ENCODE results near the gene ITPK1. TPM values are rescaled to one million over a fixed set of nuclear protein-coding genes. Genes with fewer than 3 reads are reported as not detected.

Gene ITPK1
- total RNA-seq, 1 donor, result 25.0 TPM

GRCh38 chr14:93072659-93073357 is 42.9 kb downstream of the ITPK1 start:
- Histone ChIP-seq H3K9me3 (ENCODE audit: low read depth, low read length) (no peaks in the 10 kb centered on the region), H3K4me1 (ENCODE audit: insufficient read depth, low read length) (peaks cover 27% of the 10 kb centered on the region), H2AFZ (ENCODE audit: low read length) (no peak overlapping the region), H3K4me3 (ENCODE audit: insufficient read depth, low read length) (no peak overlapping the region), H3K27me3 (ENCODE audit: insufficient read depth, low read length) (no peaks in the 10 kb centered on the region), H3K36me3 (ENCODE audit: insufficient read depth, low read length) (no peaks in the 10 kb centered on the region), H4K20me1 (ENCODE audit: insufficient read depth, low read length) (no peaks in the 10 kb centered on the region), H3K79me2 (ENCODE audit: insufficient read depth, low read length) (no peaks in the 10 kb centered on the region), H3K4me2 (ENCODE audit: insufficient read depth, low read length) (no peak overlapping the region), H3K27ac (ENCODE audit: low read depth, low read length) (no peak overlapping the region)
- DNase-seq (ENCODE audit: insufficient read length, low spot score, missing footprints), result no peak
- no peak for TF ChIP-seq CTCF (IDR thresholded peaks at IDR 0.05; ENCODE audit: extremely low read depth, low read depth, low read length)

GRCh38 chr14:93068711-93069110 is 47.0 kb downstream of the ITPK1 start:
- no peaks in the 10 kb centered on the region for H3K79me2 ChIP-seq (ENCODE audit: insufficient read depth, low read length)
- DNase-seq (ENCODE audit: insufficient read length, low spot score, missing footprints), result peak; percentile 39
- peaks cover 9% of the 10 kb centered on the region for H4K20me1 ChIP-seq (ENCODE audit: insufficient read depth, low read length)
- H3K4me1 ChIP-seq (ENCODE audit: insufficient read depth, low read length), result peaks cover 33% of the 10 kb centered on the region
- H3K27ac ChIP-seq (ENCODE audit: low read depth, low read length), result no peak overlapping the region
- no peaks in the 10 kb centered on the region for H3K36me3 ChIP-seq (ENCODE audit: insufficient read depth, low read length)
- H3K4me3 ChIP-seq (ENCODE audit: insufficient read depth, low read length), result no peak overlapping the region
- no peak overlapping the region for H2AFZ ChIP-seq (ENCODE audit: low read length)
- no peaks in the 10 kb centered on the region for H3K9me3 ChIP-seq (ENCODE audit: low read depth, low read length)
- TF ChIP-seq CTCF (IDR thresholded peaks at IDR 0.05; ENCODE audit: extremely low read depth, low read depth, low read length), result no peak
- H3K27me3 ChIP-seq (ENCODE audit: insufficient read depth, low read length), result no peaks in the 10 kb centered on the region
- no peak overlapping the region for H3K4me2 ChIP-seq (ENCODE audit: insufficient read depth, low read length)

GRCh38 chr14:93067088-93067487 is 48.6 kb downstream of the ITPK1 start:
- Histone ChIP-seq H3K27ac (ENCODE audit: low read depth, low read length) (no peak overlapping the region), H3K79me2 (ENCODE audit: insufficient read depth, low read length) (no peaks in the 10 kb centered on the region), H2AFZ (ENCODE audit: low read length) (no peak overlapping the region), H3K36me3 (ENCODE audit: insufficient read depth, low read length) (no peaks in the 10 kb centered on the region), H3K4me1 (ENCODE audit: insufficient read depth, low read length) (peaks cover 18% of the 10 kb centered on the region), H3K4me2 (ENCODE audit: insufficient read depth, low read length) (no peak overlapping the region), H3K9me3 (ENCODE audit: low read depth, low read length) (no peaks in the 10 kb centered on the region), H4K20me1 (ENCODE audit: insufficient read depth, low read length) (peaks cover 9% of the 10 kb centered on the region), H3K27me3 (ENCODE audit: insufficient read depth, low read length) (no peaks in the 10 kb centered on the region), H3K4me3 (ENCODE audit: insufficient read depth, low read length) (no peak overlapping the region)
- peak; percentile 29 for DNase-seq (ENCODE audit: insufficient read length, low spot score, missing footprints)
- TF ChIP-seq CTCF (IDR thresholded peaks at IDR 0.05; ENCODE audit: extremely low read depth, low read depth, low read length), result no peak

- Histone ChIP-seq H3K36me3 (ENCODE audit: insufficient read depth, low read length) (no peaks in the 10 kb centered on the region), H4K20me1 (ENCODE audit: insufficient read depth, low read length) (peaks cover 13% of the 10 kb centered on the region), H3K27ac (ENCODE audit: low read depth, low read length) (peak overlapping the region; percentile 49), H3K4me1 (ENCODE audit: insufficient read depth, low read length) (peaks cover 18% of the 10 kb centered on the region), H3K79me2 (ENCODE audit: insufficient read depth, low read length) (no peaks in the 10 kb centered on the region), H3K4me3 (ENCODE audit: insufficient read depth, low read length) (no peak overlapping the region), H3K27me3 (ENCODE audit: insufficient read depth, low read length) (no peaks in the 10 kb centered on the region), H3K4me2 (ENCODE audit: insufficient read depth, low read length) (peak overlapping the region; percentile 74), H2AFZ (ENCODE audit: low read length) (no peak overlapping the region), H3K9me3 (ENCODE audit: low read depth, low read length) (no peaks in the 10 kb centered on the region)
- no peak for TF ChIP-seq CTCF (IDR thresholded peaks at IDR 0.05; ENCODE audit: extremely low read depth, low read depth, low read length)
- DNase-seq (ENCODE audit: insufficient read length, low spot score, missing footprints), result no peak
Observed at GRCh38 chr14:93065272-93065730, 50.4 kb downstream of the ITPK1 start.

Data from osteoblast (primary cell).